ENCODE measurements around the gene CPEB1. TPM values are rescaled to one million over a fixed set of nuclear protein-coding genes. Genes with fewer than 3 reads are reported as not detected.
"Not testable (repeated sequence)": the region's sequence is repeated elsewhere in the genome, so short reads cannot be mapped to it uniquely, and the experiment has no call there.

Gene CPEB1
- total RNA-seq, 2 experiments from 2014 or later = 1.2 to 1.6 TPM

- Mint-ChIP-seq H3K9me3 (no peaks in the 10 kb centered on the region), H3K4me3 (peak overlapping the region; percentile 43), H3K27ac (no peak overlapping the region), H3K27me3 (peaks cover 20% of the 10 kb centered on the region), H3K4me1 (ENCODE audit: low read depth) (peaks cover 2% of the 10 kb centered on the region), H3K36me3 (ENCODE audit: low read depth) (no peaks in the 10 kb centered on the region)
- TF ChIP-seq CTCF (IDR thresholded peaks at IDR 0.05) = no peak
- ATAC-seq (peak; percentile 40), DNase-seq (peak; percentile 39)
- ChIA-PET CTCF (no interaction called here), POLR2A (interaction anchor here (1.3 kb wide), 2 partner anchors 103 to 339 kb away, joined by 3 to 4 read pairs; partner anchors contain the start of gene RAMAC)
- intact Hi-C loops (cut with micrococcal nuclease) = no loop called here
Observed at GRCh38 chr15:82646250-82647044, 716 bp downstream of the CPEB1 start.

DNA sequence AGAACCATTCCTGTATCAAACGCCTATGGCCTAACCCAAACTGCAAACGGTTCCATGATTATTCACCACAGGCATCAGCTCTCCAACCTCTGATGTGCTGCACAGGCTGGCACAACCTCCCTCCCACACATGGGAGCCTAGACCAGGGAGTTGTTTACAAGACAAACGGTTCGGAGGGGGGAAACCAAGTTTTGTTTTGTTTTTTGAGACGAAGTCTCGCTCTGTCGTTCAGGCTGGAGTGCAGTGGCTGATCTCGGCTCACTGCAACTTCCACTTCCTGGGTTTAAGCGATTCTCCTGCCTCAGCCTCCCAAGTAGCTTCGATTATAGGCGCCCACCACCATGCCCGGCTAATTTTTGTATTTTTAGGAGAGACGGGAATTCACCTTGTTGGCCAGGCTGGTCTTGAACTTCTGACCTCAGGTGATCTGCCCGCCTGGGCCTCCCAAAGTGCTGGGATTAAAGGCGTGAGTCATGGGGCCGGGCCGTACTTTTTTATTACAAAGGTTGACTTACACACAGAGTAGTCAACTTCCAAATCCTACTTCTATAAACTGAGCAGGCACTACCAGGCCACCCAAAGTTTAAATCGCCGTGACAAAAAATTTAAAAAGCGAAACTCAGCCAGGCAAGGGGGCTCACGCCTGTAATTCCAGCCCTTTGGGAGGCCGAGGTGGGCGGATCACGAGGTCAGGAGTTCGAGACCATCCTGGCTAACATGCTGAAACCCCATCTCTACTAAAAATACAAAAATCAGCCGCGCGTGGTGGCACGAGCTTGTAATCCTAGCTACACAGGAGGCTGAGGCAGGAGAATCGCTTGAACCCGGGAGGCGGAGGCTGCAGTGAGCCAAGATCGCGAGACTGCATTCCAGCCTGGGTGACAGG, 2.0 kb downstream of the CPEB1 start:
- DNase-seq; intact Hi-C loops (cut with micrococcal nuclease); H3K36me3 Mint-ChIP-seq (ENCODE audit: low read depth); POLR2A ChIA-PET; H3K9me3 Mint-ChIP-seq; H3K4me3 Mint-ChIP-seq; ATAC-seq; H3K4me1 Mint-ChIP-seq (ENCODE audit: low read depth); CTCF ChIA-PET; H3K27ac Mint-ChIP-seq: not testable (repeated sequence)
- peaks cover 28% of the 10 kb centered on the region for H3K27me3 Mint-ChIP-seq

DNA sequence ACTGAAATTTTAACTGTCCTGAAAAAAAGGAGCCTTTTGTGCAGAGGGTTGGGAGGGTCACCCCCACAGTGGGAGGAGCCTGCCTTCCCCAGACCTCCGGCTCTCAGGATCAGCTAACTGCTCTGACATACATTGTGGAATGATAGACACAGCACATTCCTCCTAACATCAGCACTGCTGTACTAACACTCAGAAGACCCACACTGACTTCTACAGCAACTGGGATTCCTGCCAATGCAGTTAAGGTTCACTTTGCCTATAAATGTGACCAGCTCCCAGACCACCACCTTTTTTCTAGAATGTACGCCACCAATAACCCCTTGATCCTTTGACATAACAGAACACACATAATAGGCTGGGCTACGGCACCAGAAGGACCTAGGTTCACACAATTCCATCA, 3.2 kb downstream of the CPEB1 start:
- no peaks in the 10 kb centered on the region for H3K9me3 Mint-ChIP-seq
- TF ChIP-seq CTCF (IDR thresholded peaks at IDR 0.05) = no peak
- no peak overlapping the region for H3K27ac Mint-ChIP-seq
- ChIA-PET POLR2A (no interaction called here), CTCF (no interaction called here)
- intact Hi-C loops (cut with micrococcal nuclease) = no loop called here
- no peak overlapping the region for H3K4me3 Mint-ChIP-seq
- peaks cover 2% of the 10 kb centered on the region for H3K4me1 Mint-ChIP-seq (ENCODE audit: low read depth)
- no peaks in the 10 kb centered on the region for H3K36me3 Mint-ChIP-seq (ENCODE audit: low read depth)
- no peak for ATAC-seq
- DNase-seq = no peak
- H3K27me3 Mint-ChIP-seq = peaks cover 29% of the 10 kb centered on the region

GRCh38 chr15:82642656-82643055, 4.5 kb downstream of the CPEB1 start:
- Mint-ChIP-seq H3K9me3 (no peaks in the 10 kb centered on the region), H3K4me3 (no peak overlapping the region), H3K4me1 (ENCODE audit: low read depth) (peaks cover 2% of the 10 kb centered on the region), H3K27ac (no peak overlapping the region), H3K27me3 (peaks cover 21% of the 10 kb centered on the region), H3K36me3 (ENCODE audit: low read depth) (no peaks in the 10 kb centered on the region)
- ATAC-seq (no peak), DNase-seq (no peak)
- intact Hi-C loops (cut with micrococcal nuclease) = no loop called here
- POLR2A ChIA-PET = no interaction called here
- TF ChIP-seq CTCF (IDR thresholded peaks at IDR 0.05) = no peak
- CTCF ChIA-PET = interaction anchor here (1.6 kb wide), 1 partner anchor 16 kb away, joined by 3 read pairs; no protein-coding TSS in a partner anchor

GRCh38 chr15:82641129-82641798, 5.9 kb downstream of the CPEB1 start:
- Mint-ChIP-seq H3K4me3 (no peak overlapping the region), H3K27me3 (peaks cover 21% of the 10 kb centered on the region), H3K36me3 (ENCODE audit: low read depth) (no peaks in the 10 kb centered on the region), H3K9me3 (no peaks in the 10 kb centered on the region), H3K4me1 (ENCODE audit: low read depth) (peaks cover 2% of the 10 kb centered on the region), H3K27ac (no peak overlapping the region)
- no peak for TF ChIP-seq CTCF (IDR thresholded peaks at IDR 0.05)
- ChIA-PET POLR2A (no interaction called here), CTCF (no interaction called here)
- no peak for DNase-seq
- intact Hi-C loops (cut with micrococcal nuclease) = no loop called here
- no peak for ATAC-seq

All from activated CD8-positive, alpha-beta T cell treated with anti-CD3 and anti-CD28 coated beads for 36 hours (primary cell).